GM10847 (cell line): ENCODE data around the gene AKR7A2.

ENCODE experiments used
- POLR2A ChIP-seq: IDR thresholded peaks from 2 replicates; pipeline ENCODE4 v1.6.1; 2011; ENCODE audit not compliant: insufficient read length; ENCODE audit errors: extremely low read depth

The AKR7A2 gene

GRCh38 chr1:19347533-19348172, 35.7 kb upstream of the AKR7A2 start:
- no peak for TF ChIP-seq POLR2A

DNA sequence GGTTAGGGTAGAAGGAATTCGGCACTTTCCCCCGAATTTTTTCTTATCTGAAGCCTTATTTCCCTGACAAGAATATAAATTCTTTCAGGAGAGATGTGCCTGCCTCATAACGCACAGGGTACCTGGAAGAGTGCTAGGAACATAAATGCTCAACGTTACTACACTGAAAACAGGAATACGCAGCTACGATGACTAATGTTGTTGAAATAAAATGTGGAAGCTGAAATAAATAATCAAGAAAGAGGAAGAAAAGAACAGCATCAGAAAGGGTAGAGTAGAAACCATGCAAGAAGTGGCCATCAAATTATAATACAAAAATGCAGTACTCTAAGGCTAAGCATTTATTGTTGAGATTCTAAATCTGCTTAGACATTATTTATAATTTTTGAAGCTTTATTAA, 34.1 kb upstream of the AKR7A2 start:
- TF ChIP-seq POLR2A: no peak

DNA sequence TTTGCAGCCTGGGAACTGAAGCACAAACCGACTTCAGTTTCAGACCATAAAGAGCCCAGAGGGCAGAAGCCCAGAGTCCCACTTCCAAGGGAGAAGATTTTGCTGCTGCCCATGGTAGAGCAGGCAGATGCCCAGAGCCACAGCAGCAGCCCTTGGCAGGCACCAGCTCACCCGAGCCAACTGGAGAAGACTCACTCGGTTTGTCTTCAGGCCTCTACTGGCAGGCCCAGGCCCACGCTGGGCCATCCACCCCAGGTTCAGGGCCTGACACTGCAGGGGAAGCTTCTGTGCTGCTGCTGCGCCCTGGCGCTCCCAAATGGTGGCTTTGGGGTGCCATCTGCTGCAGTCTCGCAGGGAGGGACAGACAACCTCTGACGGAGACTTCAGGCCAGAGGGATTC, 33.4 kb upstream of the AKR7A2 start:
- TF ChIP-seq POLR2A: no peak

GRCh38 chr1:19344831-19345230, 32.9 kb upstream of the AKR7A2 start:
- no peak for TF ChIP-seq POLR2A

- TF ChIP-seq POLR2A: no peak
Measured at GRCh38 chr1:19344372-19344810, 32.4 kb upstream of the AKR7A2 start.

DNA sequence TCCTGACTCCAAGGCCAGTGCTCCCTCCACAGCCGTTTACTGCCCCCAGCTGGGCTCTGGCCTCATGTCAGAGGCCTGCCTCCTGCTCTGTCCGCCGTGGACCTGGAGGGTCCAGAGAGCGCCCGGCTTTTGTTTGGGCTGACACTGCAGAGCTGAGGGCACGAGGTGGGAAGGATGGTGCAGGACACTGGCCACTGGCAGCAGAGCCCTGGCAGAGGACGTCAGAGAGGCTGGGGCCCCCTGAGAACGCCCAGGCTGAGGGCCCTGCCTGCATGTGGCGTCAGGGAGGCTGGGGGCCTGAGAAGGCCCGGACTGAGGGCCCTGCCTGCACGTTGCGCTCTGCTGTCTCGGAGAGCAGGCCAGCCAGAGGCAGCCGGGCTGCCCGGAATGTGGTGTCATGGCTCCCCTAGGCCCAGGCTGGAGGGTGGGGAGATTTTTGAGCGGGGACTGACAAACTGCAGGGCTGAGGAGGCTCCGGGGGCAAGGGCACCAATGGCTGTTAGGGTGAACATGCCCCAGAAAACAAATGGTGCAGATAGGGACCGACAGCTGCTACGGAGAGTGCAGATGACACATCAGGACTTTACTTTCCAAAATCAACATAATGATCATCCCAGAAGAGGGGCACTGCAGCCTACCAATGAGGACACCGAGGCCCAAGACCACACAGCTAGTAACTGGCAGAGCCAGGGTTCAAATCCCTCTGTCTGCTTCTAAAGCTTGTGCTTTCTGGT, 31.8 kb upstream of the AKR7A2 start:
- no peak for TF ChIP-seq POLR2A

- TF ChIP-seq POLR2A: no peak
Measured at GRCh38 chr1:19342894-19343616, 31.1 kb upstream of the AKR7A2 start.

DNA sequence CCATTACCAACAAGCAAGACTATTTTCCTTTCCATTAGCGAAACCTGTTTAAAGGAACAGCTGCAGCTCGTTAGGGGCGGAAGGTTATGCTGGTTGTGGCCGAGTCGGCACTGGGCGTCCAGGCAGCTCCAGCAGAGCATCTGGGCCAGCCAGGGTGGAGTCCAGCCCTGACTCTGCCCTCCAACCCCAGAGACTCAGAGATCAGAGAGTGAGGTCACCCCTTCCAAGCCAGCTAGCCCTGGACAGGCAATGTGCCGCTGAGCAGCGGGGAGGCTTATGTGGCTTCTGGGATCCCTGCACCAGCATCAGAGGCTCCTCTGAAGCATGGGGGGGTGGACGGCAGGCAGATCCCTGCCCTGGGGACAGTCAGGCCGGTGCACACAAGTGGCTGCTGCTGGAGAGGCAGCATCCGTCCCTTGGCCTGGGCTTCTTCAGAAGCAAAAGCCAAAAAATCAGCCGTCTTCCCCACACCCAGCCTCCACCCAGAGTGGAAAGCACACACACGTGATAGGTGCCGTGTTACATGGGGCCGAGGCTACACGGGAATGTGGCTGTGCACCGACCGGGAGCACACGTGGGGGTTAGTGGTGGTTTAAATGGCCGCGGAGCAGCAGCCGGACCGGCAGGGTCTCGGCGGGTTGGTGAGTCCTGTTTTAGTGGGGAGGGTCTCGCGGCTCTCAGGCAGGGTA, 30.3 kb upstream of the AKR7A2 start:
- no peak for TF ChIP-seq POLR2A

DNA sequence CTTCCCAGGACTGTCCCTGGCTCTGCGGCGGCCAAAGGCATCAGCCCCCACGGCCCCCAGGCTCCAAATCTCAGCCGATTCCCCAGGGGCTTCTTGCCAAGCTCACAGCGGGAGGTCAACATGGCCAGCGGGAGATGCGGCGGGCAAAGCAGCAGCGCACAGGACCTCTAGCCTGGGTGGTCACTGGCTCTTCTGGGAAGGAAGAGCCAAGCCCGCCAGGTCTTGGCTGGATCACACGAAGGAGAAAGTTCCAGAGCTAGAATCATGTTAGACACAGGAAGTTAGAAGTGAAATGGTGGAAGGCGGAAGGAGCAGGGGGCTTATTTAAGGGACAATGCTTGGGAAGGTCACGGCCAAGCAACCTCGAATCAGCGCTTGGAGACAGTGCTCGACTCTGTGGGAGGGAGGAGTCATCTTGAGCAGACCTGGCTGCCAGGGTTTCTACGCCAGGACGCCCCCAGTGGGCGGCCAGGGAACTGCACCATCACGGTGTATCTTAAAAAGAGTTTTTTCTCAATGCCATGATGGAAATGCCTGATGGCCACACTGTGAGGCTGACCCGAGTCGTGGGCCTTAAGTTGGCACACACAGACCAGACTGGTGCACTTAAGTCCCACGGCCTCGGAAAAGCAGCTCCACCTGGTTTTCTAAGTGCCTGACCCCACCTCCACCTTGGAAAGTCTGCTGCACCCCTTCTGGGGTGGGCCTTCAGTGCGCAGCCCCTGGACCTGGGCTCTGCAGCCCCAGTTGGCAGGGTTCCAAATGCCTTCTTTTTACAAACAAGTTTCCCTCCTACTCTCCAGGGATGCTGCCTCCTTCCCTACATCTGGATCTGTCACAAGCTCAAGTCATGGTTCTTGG, 29.5 kb upstream of the AKR7A2 start:
- TF ChIP-seq POLR2A: no peak

DNA sequence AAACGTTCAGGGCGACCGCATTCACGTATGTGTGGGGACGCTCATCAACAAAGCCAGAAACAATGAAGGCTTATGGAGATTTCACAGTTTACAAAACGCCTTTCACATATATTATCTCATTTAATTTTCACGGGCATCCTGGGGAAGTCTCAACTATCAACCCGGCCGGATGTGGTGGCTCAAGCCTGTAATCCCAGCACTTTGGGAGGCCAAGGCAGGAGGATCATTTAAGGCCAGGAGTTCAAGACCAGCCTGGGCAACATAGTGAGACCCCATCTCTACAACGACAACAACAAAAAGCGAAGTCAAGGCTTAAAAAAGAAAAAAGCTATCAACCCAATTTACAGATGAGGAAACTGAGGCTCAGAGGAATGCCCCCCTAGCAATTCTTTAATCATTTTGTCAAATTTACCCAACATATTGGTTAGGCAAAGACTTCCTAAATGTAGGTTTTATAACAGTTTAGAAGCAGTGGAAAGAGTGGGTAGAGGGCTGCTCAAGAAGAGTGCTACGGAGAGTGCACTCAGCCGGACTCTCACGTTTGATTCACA, 28.5 kb upstream of the AKR7A2 start:
- no peak for TF ChIP-seq POLR2A

GRCh38 chr1:19339214-19339861, 27.4 kb upstream of the AKR7A2 start:
- no peak for TF ChIP-seq POLR2A

GRCh38 chr1:19338323-19338762, 26.4 kb upstream of the AKR7A2 start:
- TF ChIP-seq POLR2A: no peak

DNA sequence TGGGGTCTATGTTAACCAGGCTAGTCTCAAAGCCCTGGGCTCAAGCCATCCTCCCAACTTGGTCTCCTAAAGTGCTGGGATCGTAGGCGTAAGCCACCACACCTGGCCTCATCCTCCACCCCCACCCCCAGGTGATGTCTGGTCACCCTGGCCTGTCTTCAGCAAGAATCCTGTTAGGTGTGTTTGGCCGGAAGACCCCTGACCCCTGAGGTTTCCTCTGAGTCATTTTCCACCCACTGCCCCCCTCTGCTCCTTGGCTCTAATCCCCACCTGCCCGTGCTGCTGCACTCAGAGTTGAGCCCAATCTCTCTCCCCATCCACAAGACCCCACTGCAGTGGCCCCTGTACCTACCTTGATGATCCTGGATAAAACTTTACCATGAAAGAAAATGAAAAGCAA, 25.3 kb upstream of the AKR7A2 start:
- no peak for TF ChIP-seq POLR2A

- TF ChIP-seq POLR2A: no peak
Measured at GRCh38 chr1:19336543-19336942, 24.6 kb upstream of the AKR7A2 start.
